T-helper 9 cell (primary cell): ENCODE data around the gene NKAIN1.
"Not testable (repeated sequence)": the region's sequence is repeated elsewhere in the genome, so short reads cannot be mapped to it uniquely, and the experiment has no call there.

Source experiments
- DNase-seq: peaks from one replicate; pipeline ENCODE4 v3.0.0-alpha.2; 2020

The NKAIN1 gene

DNA sequence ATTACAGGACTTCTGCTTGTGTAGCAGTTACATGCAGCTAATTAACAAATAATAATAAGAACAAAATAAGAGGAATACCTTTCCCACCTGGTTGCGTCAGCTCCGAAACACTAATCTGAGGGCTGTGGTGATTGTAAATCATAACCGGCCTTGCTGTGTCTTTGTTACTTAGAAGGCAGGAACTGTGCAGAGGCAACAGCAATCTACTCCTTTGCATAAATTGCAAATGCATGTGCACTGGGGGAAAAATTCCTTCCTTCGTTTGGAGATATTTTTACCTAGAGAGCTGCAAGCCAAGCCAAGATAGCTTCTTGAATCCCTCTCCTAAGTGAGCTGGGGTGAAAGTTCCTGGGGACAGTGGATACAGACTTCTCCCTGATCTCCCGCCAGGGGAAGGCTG lies 46.0 kb downstream of the NKAIN1 start:
- no peak for DNase-seq

- DNase-seq: no peak
Measured at GRCh38 chr1:31191281-31191680, 48.4 kb downstream of the NKAIN1 start.

GRCh38 chr1:31189696-31190674 lies 49.7 kb downstream of the NKAIN1 start:
- no peak for DNase-seq

- DNase-seq: no peak
Measured at GRCh38 chr1:31183927-31184554, 55.6 kb downstream of the NKAIN1 start.

- no peak for DNase-seq
Measured at GRCh38 chr1:31183126-31183525, 56.6 kb downstream of the NKAIN1 start.

- peak; percentile 40 for DNase-seq
Measured at GRCh38 chr1:31182352-31182751, 57.3 kb downstream of the NKAIN1 start.

- peak; percentile 8 for DNase-seq
Measured at GRCh38 chr1:31181515-31182343, 58.0 kb downstream of the NKAIN1 start.

DNA sequence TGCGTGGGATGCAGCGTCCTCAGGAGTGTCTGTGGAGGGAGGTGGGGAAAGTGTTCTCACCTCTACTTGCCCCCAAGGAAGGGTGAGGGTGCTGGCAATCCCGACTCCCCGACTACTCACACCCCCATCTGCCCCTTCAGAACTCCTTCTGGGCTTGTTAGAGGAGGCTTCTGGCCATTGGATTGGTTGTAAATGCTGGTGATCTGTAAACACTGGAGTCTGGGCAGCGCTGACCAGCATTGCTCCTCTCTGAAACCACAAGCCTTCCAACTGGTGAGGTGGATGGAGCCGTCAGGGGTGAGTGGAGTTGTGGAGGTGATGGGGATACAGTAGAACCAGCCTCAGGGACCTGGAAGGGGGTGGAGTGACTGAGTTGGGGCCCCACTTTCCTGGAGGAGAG lies 59.3 kb downstream of the NKAIN1 start:
- no peak for DNase-seq

GRCh38 chr1:31176291-31176690 lies 63.4 kb downstream of the NKAIN1 start:
- not testable (repeated sequence) for DNase-seq

GRCh38 chr1:31170486-31170735 lies 69.3 kb downstream of the NKAIN1 start:
- DNase-seq: no peak

GRCh38 chr1:31166462-31166861 lies 73.2 kb downstream of the NKAIN1 start:
- no peak for DNase-seq

- DNase-seq: no peak
Measured at GRCh38 chr1:31164291-31164690, 75.4 kb downstream of the NKAIN1 start.

GRCh38 chr1:31163866-31164265 lies 75.8 kb downstream of the NKAIN1 start:
- DNase-seq: no peak

GRCh38 chr1:31161571-31161970 lies 78.1 kb downstream of the NKAIN1 start:
- no peak for DNase-seq

GRCh38 chr1:31159869-31160611 lies 79.6 kb downstream of the NKAIN1 start:
- no peak for DNase-seq

- DNase-seq: no peak
Measured at GRCh38 chr1:31159323-31159722, 80.4 kb downstream of the NKAIN1 start.

- peak; percentile 41 for DNase-seq
Measured at GRCh38 chr1:31155216-31155806, 84.4 kb downstream of the NKAIN1 start.

- DNase-seq: peak; percentile 55
Measured at GRCh38 chr1:31154632-31155215, 85.0 kb downstream of the NKAIN1 start.

DNA sequence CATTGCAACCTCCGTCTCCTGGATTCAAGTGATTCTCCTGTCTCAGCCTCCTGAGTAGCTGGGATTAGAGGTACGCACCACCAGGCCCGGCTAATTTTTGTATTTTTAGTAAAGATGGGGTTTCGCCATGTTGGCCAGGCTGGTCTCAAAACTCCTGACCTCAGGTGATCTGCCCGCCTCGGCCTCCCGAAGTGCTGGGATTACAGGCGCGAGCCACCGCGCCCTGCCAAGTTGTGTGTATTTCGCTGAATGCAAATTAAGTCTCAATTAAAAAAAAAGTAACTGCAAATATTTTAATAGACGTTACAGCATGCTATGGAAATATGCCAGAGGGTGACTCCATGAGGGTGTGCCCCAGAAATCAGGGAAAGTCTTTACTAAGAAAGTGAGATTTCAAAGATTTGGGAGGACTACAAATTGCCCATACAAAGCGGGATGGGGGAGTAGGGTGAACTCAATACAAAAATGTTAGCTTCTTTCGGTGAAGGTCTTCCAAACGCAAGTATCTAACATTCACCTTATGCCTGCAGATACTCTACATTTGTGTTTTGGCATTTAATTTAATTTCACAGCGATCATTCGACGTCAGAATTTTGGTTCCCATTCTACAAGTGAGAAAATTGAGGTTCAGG lies 85.6 kb downstream of the NKAIN1 start:
- DNase-seq: no peak

DNA sequence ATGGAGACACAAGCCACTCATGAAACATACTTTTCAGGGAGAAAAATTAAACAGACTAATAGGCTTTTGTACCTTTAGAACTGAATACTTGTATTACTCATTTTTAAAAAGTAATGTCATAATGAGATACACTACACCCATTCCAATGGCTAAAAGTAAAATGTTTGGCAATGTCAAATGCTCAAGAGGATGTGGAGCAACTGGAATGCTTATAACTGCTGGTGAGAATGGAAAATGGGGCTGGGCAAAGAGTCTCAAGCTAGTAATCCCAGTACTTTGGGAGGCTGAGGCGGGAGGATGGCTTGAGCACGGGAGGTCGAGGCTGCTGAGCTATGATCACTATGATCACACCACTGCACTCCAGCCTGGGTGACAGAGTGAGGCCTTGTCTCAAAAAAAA lies 86.3 kb downstream of the NKAIN1 start:
- DNase-seq: no peak

- DNase-seq: no peak
Measured at GRCh38 chr1:31152181-31152795, 87.4 kb downstream of the NKAIN1 start.
